B cell (primary cell): ENCODE measurements around the gene VSIG10L2. TPM values are rescaled to one million over a fixed set of nuclear protein-coding genes. Genes with fewer than 3 reads are reported as not detected.

Experiments
- ATAC-seq: fragments of 200-7000 bp; cut with Tn5 transposase; one replicate; pipeline ENCODE4 v1.10.0; 2021; ENCODE audit warnings: low read depth, mild to moderate bottlenecking, moderate number of reproducible peaks, moderate library complexity
- CTCF ChIA-PET: fragments of 350-600 bp; sonication (Branson Sonifier 250); formaldehyde crosslinking; loops from one replicate; lab custom pipeline; 2021; ENCODE audit warnings: antibody characterized with exemption, inconsistent platforms; lab: Charles Lee
- POLR2A ChIA-PET: fragments of 350-600 bp; sonication (Branson Sonifier 250); formaldehyde crosslinking; loops from one replicate; lab custom pipeline; 2021; ENCODE audit warnings: antibody characterized with exemption; lab: Charles Lee
- DNase-seq: peaks from one replicate; pipeline ENCODE4 v3.0.0; 2013
- H2AFZ ChIP-seq: 2 replicates; pipeline ENCODE4 v1.6.1; 2012; ENCODE audit warnings: mild to moderate bottlenecking, low read depth, low read length; ENCODE audit not compliant: insufficient read depth, poor library complexity, severe bottlenecking
- H3K27ac ChIP-seq, 2 donors: 1 replicate in 1 of 2; 2 replicates in 1 of 2; pipeline ENCODE4 v1.5.1; 2012 to 2013; ENCODE audit warnings: low read length in 2 of 2, mild to moderate bottlenecking in 2 of 2, moderate library complexity in 1 of 2
- H3K27me3 ChIP-seq, 4 experiments: fragments of 200-600 bp in 1 of 4; sonication (generic) in 1 of 4; replicated peaks in 1 of 4; 1 replicate in 2 of 4; 2 replicates in 2 of 4; pipeline versions ENCODE4 v1.6.1 to v1.7.0; 2013 to 2016; ENCODE audit warnings: low read length in 3 of 4, mild to moderate bottlenecking in 2 of 4, mixed read lengths in 1 of 4, moderate library complexity in 1 of 4; ENCODE audit not compliant: insufficient read depth in 4 of 4, control insufficient read depth in 3 of 4; ENCODE audit errors: control extremely low read depth in 1 of 4
- H3K36me3 ChIP-seq, 2 experiments: replicated peaks in 1 of 2; 1 replicate in 1 of 2; 2 replicates in 1 of 2; pipeline versions ENCODE4 v1.6.1 to v1.7.1; 2013; ENCODE audit warnings: low read length in 1 of 2; ENCODE audit not compliant: insufficient read depth in 2 of 2, control insufficient read depth in 1 of 2; ENCODE audit errors: control extremely low read depth in 1 of 2, extremely low read depth in 1 of 2
- H3K4me1 ChIP-seq, 2 donors: fragments of 200-600 bp in 1 of 2; sonication (generic) in 1 of 2; 1 replicate in 1 of 2; 2 replicates in 1 of 2; pipeline versions ENCODE4 v1.5.1 to v1.6.1; 2013 to 2017; ENCODE audit warnings: low read length in 2 of 2; ENCODE audit not compliant: control insufficient read depth in 2 of 2, insufficient read depth in 2 of 2
- H3K4me2 ChIP-seq: replicated peaks from 2 replicates; pipeline ENCODE3; 2012; ENCODE audit warnings: mild to moderate bottlenecking, low read depth, low read length; ENCODE audit not compliant: poor library complexity, severe bottlenecking
- H3K4me3 ChIP-seq, 5 experiments: fragments of 200-600 bp in 1 of 5; sonication (generic) in 1 of 5; 1 replicate in 3 of 5; 2 replicates in 2 of 5; pipeline versions ENCODE4 v1.5.1 to v1.7.0; 2011 to 2016; ENCODE audit warnings: low read length in 4 of 5, mild to moderate bottlenecking in 4 of 5, low read depth in 2 of 5, control low read depth in 1 of 5, moderate library complexity in 1 of 5; ENCODE audit not compliant: insufficient read depth in 1 of 5; ENCODE audit errors: control extremely low read depth in 1 of 5, extremely low read depth in 1 of 5
- H3K79me2 ChIP-seq: fragments of 200-600 bp; sonication (generic); one replicate; pipeline ENCODE4 v1.6.0; 2016; ENCODE audit warnings: low read length; ENCODE audit not compliant: control insufficient read depth, insufficient read depth
- H3K9ac ChIP-seq: fragments of 200-600 bp; sonication (generic); 2 replicates; pipeline ENCODE4 v1.6.1; 2017; ENCODE audit warnings: mild to moderate bottlenecking, low read length, moderate library complexity
- H3K9me3 ChIP-seq, 3 donors: one replicate each; pipeline versions ENCODE4 v1.6.1 to v1.7.1; 2013; ENCODE audit warnings: low read length in 2 of 3; ENCODE audit not compliant: control insufficient read depth in 2 of 3, insufficient read depth in 1 of 3; ENCODE audit errors: control extremely low read depth in 1 of 3
- H4K20me1 ChIP-seq: 2 replicates; pipeline ENCODE4 v1.6.0; 2012; ENCODE audit warnings: mild to moderate bottlenecking, low read length; ENCODE audit not compliant: insufficient read depth, control insufficient read depth, poor library complexity, severe bottlenecking
- H3K27ac Mint-ChIP-seq: one replicate; pipeline ENCODE4 v1.8.0; 2021; ENCODE audit warnings: mixed read lengths
- H3K27me3 Mint-ChIP-seq: one replicate; pipeline ENCODE4 v1.8.0; 2021; ENCODE audit warnings: mixed read lengths
- H3K4me1 Mint-ChIP-seq: one replicate; pipeline ENCODE4 v1.8.0; 2021; ENCODE audit warnings: mixed read lengths
- H3K4me3 Mint-ChIP-seq: one replicate; pipeline ENCODE4 v1.8.0; 2021; ENCODE audit warnings: mixed read lengths
- H3K9me3 Mint-ChIP-seq: one replicate; pipeline ENCODE4 v1.8.0; 2022; ENCODE audit warnings: mixed read lengths; ENCODE audit not compliant: insufficient read depth
- EZH2 ChIP-seq: IDR thresholded peaks from 2 replicates; pipeline ENCODE4 v1.6.1; 2012; ENCODE audit warnings: borderline replicate concordance, low read depth, mild to moderate bottlenecking, moderate library complexity, low read length; ENCODE audit not compliant: insufficient read depth, poor library complexity, severe bottlenecking
- WGBS: methylation state at CpG from one replicate; pipeline ENCODE4 v1.1.5; 2013; ENCODE audit warnings: missing lambda C conversion rate; ENCODE audit not compliant: insufficient coverage; 5-methylcytosine and 5-hydroxymethylcytosine counted together
- intact Hi-C: fragments of 100-400 bp; cut with micrococcal nuclease; formaldehyde crosslinking; loops from one replicate; pipeline ENCODE4 v1.10.0; 2022
- polyA plus RNA-seq: library from polyadenylated mRNA; depleted of rRNA; stranded (reverse); fragments of >200 nt; gene quantifications from 2 replicates; pipeline ENCODE4 v1.2.3, GENCODE V29; 2012
- total RNA-seq, 2 donors: library from RNA; stranded (reverse); fragments of 120-200 nt in 1 of 2; gene quantifications; 1 replicate in 1 of 2; 2 replicates in 1 of 2; pipeline versions ENCODE4 v1.2.3 to v1.2.4, GENCODE V29; 2013 to 2022
- TF ChIP-seq, protein P1 (sequence below): fragments of 200-600 bp; IDR thresholded peaks from one replicate; pipeline ENCODE4 v1.8.0; 2022; ENCODE audit warnings: antibody characterized with exemption, mild to moderate bottlenecking

VSIG10L2 gene
- total and polyA plus RNA-seq, 2 donors (not counting 1 experiment from before 2014, with no cell fraction given) = not detected

DNA sequence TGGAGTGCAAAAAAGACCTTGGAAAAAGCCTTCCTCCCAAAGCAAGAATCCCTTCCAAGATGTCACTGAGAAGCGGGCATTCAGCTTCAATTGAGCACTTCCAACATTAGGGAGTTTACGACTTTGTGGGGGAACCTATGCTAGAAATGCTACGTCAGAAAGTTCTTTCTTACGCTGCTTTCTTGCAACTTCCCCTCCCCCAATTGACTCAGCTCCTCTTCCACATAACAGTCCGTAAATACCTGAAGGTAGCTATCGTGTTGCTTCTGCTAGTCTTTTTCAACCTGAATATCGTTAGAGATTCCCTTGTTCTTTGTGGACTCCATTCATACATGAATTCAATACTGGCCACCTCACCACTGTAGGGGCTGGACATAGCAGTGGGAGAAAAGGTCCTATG is 47.0 kb downstream of the VSIG10L2 start:
- H3K9me3 ChIP-seq = no peaks in the 10 kb centered on the region
- POLR2A ChIA-PET = no interaction called here
- H3K36me3 ChIP-seq = no peaks in the 10 kb centered on the region
- Mint-ChIP-seq H3K27ac (no peak overlapping the region), H3K4me3 (no peak overlapping the region), H3K9me3 (no peaks in the 10 kb centered on the region), H3K4me1 (peaks cover 2% of the 10 kb centered on the region), H3K27me3 (peaks cover 14% of the 10 kb centered on the region)
- CTCF ChIA-PET = no interaction called here
- DNase-seq = no peak
- no CpG with 5 or more reads among the region's 7 CpGs for WGBS
- no peaks in the 10 kb centered on the region for H3K79me2 ChIP-seq
- H4K20me1 ChIP-seq = no peaks in the 10 kb centered on the region
- H2AFZ ChIP-seq = no peak overlapping the region
- H3K4me3 ChIP-seq = no peak overlapping the region
- no peak overlapping the region for H3K4me2 ChIP-seq
- TF ChIP-seq EZH2 = no peak
- TF ChIP-seq, protein P1, sequence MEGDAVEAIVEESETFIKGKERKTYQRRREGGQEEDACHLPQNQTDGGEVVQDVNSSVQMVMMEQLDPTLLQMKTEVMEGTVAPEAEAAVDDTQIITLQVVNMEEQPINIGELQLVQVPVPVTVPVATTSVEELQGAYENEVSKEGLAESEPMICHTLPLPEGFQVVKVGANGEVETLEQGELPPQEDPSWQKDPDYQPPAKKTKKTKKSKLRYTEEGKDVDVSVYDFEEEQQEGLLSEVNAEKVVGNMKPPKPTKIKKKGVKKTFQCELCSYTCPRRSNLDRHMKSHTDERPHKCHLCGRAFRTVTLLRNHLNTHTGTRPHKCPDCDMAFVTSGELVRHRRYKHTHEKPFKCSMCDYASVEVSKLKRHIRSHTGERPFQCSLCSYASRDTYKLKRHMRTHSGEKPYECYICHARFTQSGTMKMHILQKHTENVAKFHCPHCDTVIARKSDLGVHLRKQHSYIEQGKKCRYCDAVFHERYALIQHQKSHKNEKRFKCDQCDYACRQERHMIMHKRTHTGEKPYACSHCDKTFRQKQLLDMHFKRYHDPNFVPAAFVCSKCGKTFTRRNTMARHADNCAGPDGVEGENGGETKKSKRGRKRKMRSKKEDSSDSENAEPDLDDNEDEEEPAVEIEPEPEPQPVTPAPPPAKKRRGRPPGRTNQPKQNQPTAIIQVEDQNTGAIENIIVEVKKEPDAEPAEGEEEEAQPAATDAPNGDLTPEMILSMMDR = no peak
- H3K9ac ChIP-seq = no peak overlapping the region
- no peak for ATAC-seq
- H3K4me1 ChIP-seq = no peaks in the 10 kb centered on the region
- no peak overlapping the region for H3K27ac ChIP-seq
- no peaks in the 10 kb centered on the region for H3K27me3 ChIP-seq
- intact Hi-C loops = no loop called here

DNA sequence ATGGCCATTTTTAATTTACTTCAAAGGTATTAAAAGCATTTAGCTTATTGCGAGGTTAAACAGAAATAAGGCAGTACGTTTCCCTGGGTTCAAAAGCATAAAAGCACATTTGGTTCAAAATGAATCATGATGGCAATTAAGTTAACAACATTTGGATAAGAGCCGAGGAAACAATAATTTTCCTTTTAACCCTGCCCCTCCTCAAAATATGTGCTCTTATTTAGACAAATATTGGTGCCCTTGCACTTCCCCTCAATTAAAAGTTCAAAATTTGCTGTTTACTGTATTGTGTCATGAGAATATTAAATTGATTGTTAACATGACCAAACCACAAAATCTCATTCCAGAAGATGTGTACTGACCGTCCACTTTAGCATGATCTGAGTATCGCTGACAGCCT is 48.7 kb downstream of the VSIG10L2 start:
- no peaks in the 10 kb centered on the region for H4K20me1 ChIP-seq
- no peak for DNase-seq
- no peak overlapping the region for H3K9ac ChIP-seq
- no peak overlapping the region for H3K4me3 ChIP-seq
- no peak overlapping the region for H3K4me3 Mint-ChIP-seq
- peaks cover 14% of the 10 kb centered on the region for H3K27me3 Mint-ChIP-seq
- no peak for TF ChIP-seq EZH2
- TF ChIP-seq, protein P1 = no peak
- H3K27me3 ChIP-seq = no peaks in the 10 kb centered on the region
- ATAC-seq = no peak
- H3K4me1 Mint-ChIP-seq = peaks cover 2% of the 10 kb centered on the region
- H3K27ac ChIP-seq = no peak overlapping the region
- H3K4me1 ChIP-seq = no peaks in the 10 kb centered on the region
- H2AFZ ChIP-seq = no peak overlapping the region
- no peaks in the 10 kb centered on the region for H3K9me3 Mint-ChIP-seq
- CTCF ChIA-PET = no interaction called here
- POLR2A ChIA-PET = no interaction called here
- intact Hi-C loops = no loop called here
- H3K79me2 ChIP-seq = no peaks in the 10 kb centered on the region
- H3K36me3 ChIP-seq = no peaks in the 10 kb centered on the region
- H3K9me3 ChIP-seq = no peaks in the 10 kb centered on the region
- no peak overlapping the region for H3K4me2 ChIP-seq
- WGBS = 100% methylated on average over 1 of the region's 5 CpGs
- H3K27ac Mint-ChIP-seq = no peak overlapping the region
